GM13976 (cell line): ENCODE measurements around the gene ATP6AP1.

Experiments
- DNase-seq: peaks from one replicate; pipeline ENCODE4 v3.0.0; 2012; ENCODE audit warnings: low spot score
- in situ Hi-C: fragments of 300-500 bp; cut with MboI; formaldehyde crosslinking; loops from one replicate; pipeline ENCODE4 v1.12.0; 2022; ENCODE audit warnings: low sequenced_read_pairs, mixed read lengths, inconsistent platforms; ENCODE audit not compliant: unreplicated experiment
- TF ChIP-seq, protein P1 (sequence below): IDR thresholded peaks from 2 replicates; pipeline ENCODE4 v1.5.1; 2012; ENCODE audit warnings: borderline replicate concordance, mild to moderate bottlenecking; ENCODE audit not compliant: insufficient read depth; ENCODE audit errors: extremely low read depth, missing control alignments, control extremely low read depth

ATP6AP1 gene

DNA sequence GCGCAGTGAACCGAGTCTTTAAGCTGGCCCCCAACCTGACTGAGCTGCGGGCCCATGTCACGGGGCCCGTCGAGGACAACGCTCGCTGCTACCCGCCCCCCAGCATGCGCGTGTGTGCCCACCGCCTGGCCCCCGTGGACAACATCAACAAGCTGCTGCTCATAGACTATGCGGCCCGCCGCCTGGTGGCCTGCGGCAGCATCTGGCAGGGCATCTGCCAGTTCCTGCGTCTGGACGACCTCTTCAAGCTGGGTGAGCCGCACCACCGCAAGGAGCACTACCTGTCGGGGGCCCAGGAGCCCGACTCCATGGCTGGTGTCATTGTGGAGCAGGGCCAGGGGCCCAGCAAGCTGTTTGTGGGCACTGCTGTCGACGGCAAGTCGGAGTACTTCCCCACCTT is 31.8 kb downstream of the ATP6AP1 start:
- TF ChIP-seq, protein P1, sequence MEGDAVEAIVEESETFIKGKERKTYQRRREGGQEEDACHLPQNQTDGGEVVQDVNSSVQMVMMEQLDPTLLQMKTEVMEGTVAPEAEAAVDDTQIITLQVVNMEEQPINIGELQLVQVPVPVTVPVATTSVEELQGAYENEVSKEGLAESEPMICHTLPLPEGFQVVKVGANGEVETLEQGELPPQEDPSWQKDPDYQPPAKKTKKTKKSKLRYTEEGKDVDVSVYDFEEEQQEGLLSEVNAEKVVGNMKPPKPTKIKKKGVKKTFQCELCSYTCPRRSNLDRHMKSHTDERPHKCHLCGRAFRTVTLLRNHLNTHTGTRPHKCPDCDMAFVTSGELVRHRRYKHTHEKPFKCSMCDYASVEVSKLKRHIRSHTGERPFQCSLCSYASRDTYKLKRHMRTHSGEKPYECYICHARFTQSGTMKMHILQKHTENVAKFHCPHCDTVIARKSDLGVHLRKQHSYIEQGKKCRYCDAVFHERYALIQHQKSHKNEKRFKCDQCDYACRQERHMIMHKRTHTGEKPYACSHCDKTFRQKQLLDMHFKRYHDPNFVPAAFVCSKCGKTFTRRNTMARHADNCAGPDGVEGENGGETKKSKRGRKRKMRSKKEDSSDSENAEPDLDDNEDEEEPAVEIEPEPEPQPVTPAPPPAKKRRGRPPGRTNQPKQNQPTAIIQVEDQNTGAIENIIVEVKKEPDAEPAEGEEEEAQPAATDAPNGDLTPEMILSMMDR: no peak
- in situ Hi-C loops: no loop called here
- no peak for DNase-seq

DNA sequence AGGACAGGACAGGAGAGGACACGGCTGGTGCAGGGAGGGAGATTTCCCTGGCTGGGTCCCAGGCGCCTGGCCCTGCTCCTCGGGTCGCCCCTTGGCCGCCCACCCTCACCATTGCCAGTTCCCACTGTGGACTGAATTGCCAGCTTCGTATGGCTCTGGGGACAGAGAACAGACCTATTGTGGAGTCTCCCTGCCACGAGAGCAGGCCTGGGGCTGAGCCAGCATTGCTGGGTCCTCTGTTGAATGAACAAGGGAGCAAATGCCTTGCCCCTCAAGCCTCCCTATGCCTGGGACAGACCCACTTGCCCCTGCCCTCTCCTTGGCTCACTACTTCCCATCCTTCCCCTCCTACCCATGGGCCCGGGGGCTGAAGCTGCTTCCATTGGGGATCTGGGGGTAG is 33.9 kb downstream of the ATP6AP1 start:
- TF ChIP-seq, protein P1: no peak
- no peak for DNase-seq
- in situ Hi-C loops: no loop called here

DNA sequence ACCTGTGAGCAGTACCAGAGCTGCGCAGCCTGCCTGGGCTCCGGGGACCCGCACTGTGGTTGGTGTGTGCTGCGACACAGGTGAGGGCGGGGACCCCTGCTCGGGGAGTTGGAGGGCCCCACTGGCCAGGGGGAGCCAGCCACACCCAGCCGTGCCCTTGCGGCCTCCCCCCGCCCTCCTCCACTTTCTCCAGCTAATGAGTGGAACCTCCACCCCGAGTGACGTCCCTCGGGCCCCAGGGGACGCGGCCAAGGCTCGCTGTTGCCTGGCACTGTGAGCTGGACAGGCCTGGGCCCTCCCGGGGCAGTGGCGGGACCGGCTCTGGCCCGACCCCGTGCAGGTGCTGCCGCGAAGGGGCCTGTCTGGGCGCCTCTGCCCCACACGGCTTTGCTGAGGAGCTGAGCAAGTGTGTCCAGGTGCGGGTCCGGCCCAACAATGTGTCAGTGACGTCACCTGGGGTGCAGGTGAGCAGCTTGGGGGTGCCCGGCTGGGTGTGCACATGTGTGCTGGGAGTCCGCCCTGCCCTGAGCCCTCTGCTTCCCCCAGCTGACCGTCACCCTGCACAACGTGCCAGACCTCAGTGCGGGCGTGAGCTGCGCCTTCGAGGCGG is 35.2 kb downstream of the ATP6AP1 start:
- no peak for DNase-seq
- in situ Hi-C loops: no loop called here
- TF ChIP-seq, protein P1: no peak

DNA sequence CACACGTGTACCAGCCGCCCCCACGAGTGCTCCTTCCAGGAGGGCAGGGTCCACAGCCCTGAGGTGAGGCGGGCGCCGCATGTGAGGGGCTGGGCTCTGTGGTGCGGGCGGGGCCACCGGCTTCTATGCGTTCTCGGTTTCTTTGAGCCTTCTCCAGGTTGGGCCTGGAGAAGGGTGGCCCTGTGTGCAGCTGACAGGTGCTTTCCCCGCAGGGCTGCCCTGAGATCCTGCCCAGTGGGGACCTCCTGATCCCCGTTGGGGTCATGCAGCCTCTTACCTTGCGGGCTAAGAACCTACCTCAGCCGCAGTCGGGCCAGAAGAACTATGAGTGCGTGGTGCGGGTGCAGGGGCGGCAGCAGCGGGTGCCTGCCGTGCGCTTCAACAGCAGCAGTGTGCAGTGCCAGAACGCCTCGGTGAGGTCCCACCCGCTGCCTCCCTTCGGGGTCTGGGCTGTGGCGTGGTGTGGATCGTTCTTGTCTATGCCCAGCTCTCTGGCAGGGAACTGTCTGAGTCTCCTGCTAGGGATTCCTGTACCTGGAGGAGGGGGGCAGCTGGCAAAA is 36.4 kb downstream of the ATP6AP1 start:
- DNase-seq: no peak
- TF ChIP-seq, protein P1: no peak
- in situ Hi-C loops: no loop called here

DNA sequence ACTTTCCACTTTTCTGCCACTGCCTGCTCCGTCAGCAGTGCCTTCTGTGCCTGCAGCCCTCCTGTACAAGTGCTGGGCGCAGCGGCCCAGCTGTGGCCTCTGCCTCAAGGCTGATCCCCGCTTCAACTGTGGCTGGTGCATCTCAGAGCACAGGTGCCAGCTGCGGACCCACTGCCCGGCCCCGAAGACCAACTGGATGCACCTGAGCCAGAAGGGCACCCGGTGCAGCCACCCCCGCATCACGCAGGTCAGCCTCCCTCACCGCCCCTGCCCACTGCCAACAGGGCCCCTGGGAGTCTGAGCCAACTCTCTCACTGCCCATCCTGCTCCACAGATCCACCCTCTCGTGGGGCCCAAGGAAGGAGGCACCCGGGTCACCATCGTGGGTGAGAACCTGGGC is 37.1 kb downstream of the ATP6AP1 start:
- TF ChIP-seq, protein P1: no peak
- DNase-seq: no peak
- in situ Hi-C loops: no loop called here

DNA sequence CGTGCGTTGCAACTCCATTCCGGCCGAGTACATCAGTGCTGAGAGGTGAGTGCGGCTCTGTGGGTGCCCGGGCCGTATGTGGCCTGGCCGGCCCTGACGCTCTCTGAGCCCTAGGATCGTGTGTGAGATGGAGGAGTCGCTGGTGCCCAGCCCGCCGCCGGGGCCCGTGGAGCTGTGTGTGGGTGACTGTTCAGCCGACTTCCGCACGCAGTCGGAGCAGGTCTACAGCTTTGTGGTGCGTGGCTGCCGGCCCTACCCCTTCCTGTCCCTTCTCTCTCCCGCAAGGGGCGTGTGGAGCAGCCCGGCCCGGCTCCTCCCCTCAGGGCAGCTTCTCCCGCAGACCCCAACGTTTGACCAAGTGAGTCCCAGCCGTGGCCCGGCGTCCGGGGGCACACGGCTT is 37.6 kb downstream of the ATP6AP1 start:
- no peak for DNase-seq
- TF ChIP-seq, protein P1: no peak
- in situ Hi-C loops: no loop called here
